ENCODE data around the gene VDR. TPM values are rescaled to one million over a fixed set of nuclear protein-coding genes. Genes with fewer than 3 reads are reported as not detected.

VDR gene
- total RNA-seq, 1 donor from 2014 or later, result not detected

- Mint-ChIP-seq H3K27ac (no peak overlapping the region), H3K4me1 (no peaks in the 10 kb centered on the region), H3K4me3 (no peak overlapping the region), H3K36me3 (no peaks in the 10 kb centered on the region), H3K27me3 (ENCODE audit: insufficient read depth, low read depth) (peaks cover 2% of the 10 kb centered on the region), H3K9me3 (no peaks in the 10 kb centered on the region)
- H3K9me3 ChIP-seq (ENCODE audit: low read depth), result no peaks in the 10 kb centered on the region
- H3K4me3 ChIP-seq, result no peak overlapping the region
- H3F3A ChIP-seq (ENCODE audit: low read depth), result no peaks in the 10 kb centered on the region
- no peaks in the 10 kb centered on the region for H3K79me2 ChIP-seq (ENCODE audit: low read depth)
- TF ChIP-seq EZH2 (IDR thresholded peaks at IDR 0.05), result no peak
- no peak for TF ChIP-seq CTCF (IDR thresholded peaks at IDR 0.05)
- TF ChIP-seq EZH2phosphoT487 (IDR thresholded peaks at IDR 0.05), result no peak
- no peak overlapping the region for H3K9ac ChIP-seq
- no peaks in the 10 kb centered on the region for H3K27me3 ChIP-seq
- DNase-seq (ENCODE audit: low spot score), result no peak
- no peak overlapping the region for H3K27ac ChIP-seq
- H2AFZ ChIP-seq (replicated peaks), result no peak overlapping the region
- no peaks in the 10 kb centered on the region for H3K36me3 ChIP-seq
- no peaks in the 10 kb centered on the region for H3K4me1 ChIP-seq
- no peak overlapping the region for H3K4me2 ChIP-seq
- no peaks in the 10 kb centered on the region for H4K20me1 ChIP-seq (ENCODE audit: low read depth)
Observed at GRCh38 chr12:47864646-47865235, 40.1 kb downstream of the VDR start.

- H3K4me1 ChIP-seq, result no peaks in the 10 kb centered on the region
- H3K27me3 ChIP-seq, result no peaks in the 10 kb centered on the region
- H3K4me2 ChIP-seq, result no peak overlapping the region
- DNase-seq (ENCODE audit: low spot score), result no peak
- no peaks in the 10 kb centered on the region for H3K36me3 Mint-ChIP-seq
- no peak overlapping the region for H2AFZ ChIP-seq (replicated peaks)
- H3K9ac ChIP-seq, result no peak overlapping the region
- H3K27ac ChIP-seq, result no peak overlapping the region
- H3K79me2 ChIP-seq (ENCODE audit: low read depth), result no peaks in the 10 kb centered on the region
- H3F3A ChIP-seq (ENCODE audit: low read depth), result no peaks in the 10 kb centered on the region
- H3K9me3 Mint-ChIP-seq, result no peaks in the 10 kb centered on the region
- no peaks in the 10 kb centered on the region for H4K20me1 ChIP-seq (ENCODE audit: low read depth)
- no peak overlapping the region for H3K4me3 Mint-ChIP-seq
- H3K4me1 Mint-ChIP-seq, result no peaks in the 10 kb centered on the region
- no peaks in the 10 kb centered on the region for H3K36me3 ChIP-seq
- H3K27ac Mint-ChIP-seq, result no peak overlapping the region
- TF ChIP-seq EZH2phosphoT487 (IDR thresholded peaks at IDR 0.05) (no peak), EZH2 (IDR thresholded peaks at IDR 0.05) (no peak)
- H3K9me3 ChIP-seq (ENCODE audit: low read depth), result no peaks in the 10 kb centered on the region
- H3K4me3 ChIP-seq, result no peak overlapping the region
- H3K27me3 Mint-ChIP-seq (ENCODE audit: insufficient read depth, low read depth), result peaks cover 2% of the 10 kb centered on the region
Observed at GRCh38 chr12:47863985-47864384, 40.8 kb downstream of the VDR start.

GRCh38 chr12:47863467-47863866 lies 41.3 kb downstream of the VDR start:
- H3K9me3 ChIP-seq (ENCODE audit: low read depth), result no peaks in the 10 kb centered on the region
- H3K9ac ChIP-seq, result no peak overlapping the region
- H3K4me1 ChIP-seq, result no peaks in the 10 kb centered on the region
- H3K4me3 Mint-ChIP-seq, result no peak overlapping the region
- H3K4me1 Mint-ChIP-seq, result no peaks in the 10 kb centered on the region
- no peak overlapping the region for H3K4me3 ChIP-seq
- H3K27me3 ChIP-seq, result no peaks in the 10 kb centered on the region
- H3K4me2 ChIP-seq, result no peak overlapping the region
- no peak overlapping the region for H3K27ac Mint-ChIP-seq
- no peak for DNase-seq (ENCODE audit: low spot score)
- H2AFZ ChIP-seq (replicated peaks), result no peak overlapping the region
- no peaks in the 10 kb centered on the region for H3K36me3 Mint-ChIP-seq
- no peaks in the 10 kb centered on the region for H3K79me2 ChIP-seq (ENCODE audit: low read depth)
- no peaks in the 10 kb centered on the region for H3K36me3 ChIP-seq
- H3K27ac ChIP-seq, result no peak overlapping the region
- TF ChIP-seq EZH2 (IDR thresholded peaks at IDR 0.05) (no peak), EZH2phosphoT487 (IDR thresholded peaks at IDR 0.05) (no peak), CTCF (IDR thresholded peaks at IDR 0.05) (no peak)
- no peaks in the 10 kb centered on the region for H3K9me3 Mint-ChIP-seq
- no peaks in the 10 kb centered on the region for H4K20me1 ChIP-seq (ENCODE audit: low read depth)
- no peaks in the 10 kb centered on the region for H3F3A ChIP-seq (ENCODE audit: low read depth)
- peaks cover 2% of the 10 kb centered on the region for H3K27me3 Mint-ChIP-seq (ENCODE audit: insufficient read depth, low read depth)

GRCh38 chr12:47862881-47863280 lies 41.9 kb downstream of the VDR start:
- Histone ChIP-seq H3K36me3 (no peaks in the 10 kb centered on the region), H3K9ac (no peak overlapping the region), H3K27ac (no peak overlapping the region), H2AFZ (replicated peaks) (no peak overlapping the region), H3K27me3 (no peaks in the 10 kb centered on the region), H3K9me3 (ENCODE audit: low read depth) (no peaks in the 10 kb centered on the region), H3K4me1 (no peaks in the 10 kb centered on the region), H4K20me1 (ENCODE audit: low read depth) (no peaks in the 10 kb centered on the region), H3K79me2 (ENCODE audit: low read depth) (no peaks in the 10 kb centered on the region), H3F3A (ENCODE audit: low read depth) (no peaks in the 10 kb centered on the region), H3K4me2 (no peak overlapping the region), H3K4me3 (no peak overlapping the region)
- Mint-ChIP-seq H3K4me3 (no peak overlapping the region), H3K27me3 (ENCODE audit: insufficient read depth, low read depth) (peaks cover 2% of the 10 kb centered on the region), H3K9me3 (no peaks in the 10 kb centered on the region), H3K36me3 (no peaks in the 10 kb centered on the region), H3K27ac (no peak overlapping the region), H3K4me1 (no peaks in the 10 kb centered on the region)
- TF ChIP-seq EZH2 (IDR thresholded peaks at IDR 0.05) (no peak), CTCF (IDR thresholded peaks at IDR 0.05) (no peak), EZH2phosphoT487 (IDR thresholded peaks at IDR 0.05) (no peak)
- no peak for DNase-seq (ENCODE audit: low spot score)
